Measurements from ENCODE around the gene PCDH9.

DNA sequence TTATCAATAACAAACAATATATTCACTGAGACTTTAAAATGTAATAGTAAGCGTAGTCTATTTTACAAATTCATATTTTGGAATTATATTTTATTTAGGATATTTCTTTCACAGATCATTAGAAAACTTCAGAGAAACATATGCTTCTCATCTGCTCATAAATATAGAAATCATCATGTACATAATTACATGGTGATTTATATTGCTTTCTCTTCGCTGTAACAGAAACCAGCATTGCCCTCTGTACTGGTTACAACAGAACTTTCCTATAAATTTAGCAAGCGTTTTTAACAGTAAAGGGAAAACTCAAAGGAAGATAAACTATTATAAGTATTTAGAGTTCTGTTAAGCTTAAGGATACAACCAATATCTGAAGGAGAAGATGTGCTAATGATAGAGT lies 672.8 kb downstream of the PCDH9 start:
- TF ChIP-seq, protein P1, sequence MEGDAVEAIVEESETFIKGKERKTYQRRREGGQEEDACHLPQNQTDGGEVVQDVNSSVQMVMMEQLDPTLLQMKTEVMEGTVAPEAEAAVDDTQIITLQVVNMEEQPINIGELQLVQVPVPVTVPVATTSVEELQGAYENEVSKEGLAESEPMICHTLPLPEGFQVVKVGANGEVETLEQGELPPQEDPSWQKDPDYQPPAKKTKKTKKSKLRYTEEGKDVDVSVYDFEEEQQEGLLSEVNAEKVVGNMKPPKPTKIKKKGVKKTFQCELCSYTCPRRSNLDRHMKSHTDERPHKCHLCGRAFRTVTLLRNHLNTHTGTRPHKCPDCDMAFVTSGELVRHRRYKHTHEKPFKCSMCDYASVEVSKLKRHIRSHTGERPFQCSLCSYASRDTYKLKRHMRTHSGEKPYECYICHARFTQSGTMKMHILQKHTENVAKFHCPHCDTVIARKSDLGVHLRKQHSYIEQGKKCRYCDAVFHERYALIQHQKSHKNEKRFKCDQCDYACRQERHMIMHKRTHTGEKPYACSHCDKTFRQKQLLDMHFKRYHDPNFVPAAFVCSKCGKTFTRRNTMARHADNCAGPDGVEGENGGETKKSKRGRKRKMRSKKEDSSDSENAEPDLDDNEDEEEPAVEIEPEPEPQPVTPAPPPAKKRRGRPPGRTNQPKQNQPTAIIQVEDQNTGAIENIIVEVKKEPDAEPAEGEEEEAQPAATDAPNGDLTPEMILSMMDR (IDR thresholded peaks at IDR 0.05; ENCODE audit: insufficient read depth, low read length): no peak
- TF ChIP-seq, protein P2, sequence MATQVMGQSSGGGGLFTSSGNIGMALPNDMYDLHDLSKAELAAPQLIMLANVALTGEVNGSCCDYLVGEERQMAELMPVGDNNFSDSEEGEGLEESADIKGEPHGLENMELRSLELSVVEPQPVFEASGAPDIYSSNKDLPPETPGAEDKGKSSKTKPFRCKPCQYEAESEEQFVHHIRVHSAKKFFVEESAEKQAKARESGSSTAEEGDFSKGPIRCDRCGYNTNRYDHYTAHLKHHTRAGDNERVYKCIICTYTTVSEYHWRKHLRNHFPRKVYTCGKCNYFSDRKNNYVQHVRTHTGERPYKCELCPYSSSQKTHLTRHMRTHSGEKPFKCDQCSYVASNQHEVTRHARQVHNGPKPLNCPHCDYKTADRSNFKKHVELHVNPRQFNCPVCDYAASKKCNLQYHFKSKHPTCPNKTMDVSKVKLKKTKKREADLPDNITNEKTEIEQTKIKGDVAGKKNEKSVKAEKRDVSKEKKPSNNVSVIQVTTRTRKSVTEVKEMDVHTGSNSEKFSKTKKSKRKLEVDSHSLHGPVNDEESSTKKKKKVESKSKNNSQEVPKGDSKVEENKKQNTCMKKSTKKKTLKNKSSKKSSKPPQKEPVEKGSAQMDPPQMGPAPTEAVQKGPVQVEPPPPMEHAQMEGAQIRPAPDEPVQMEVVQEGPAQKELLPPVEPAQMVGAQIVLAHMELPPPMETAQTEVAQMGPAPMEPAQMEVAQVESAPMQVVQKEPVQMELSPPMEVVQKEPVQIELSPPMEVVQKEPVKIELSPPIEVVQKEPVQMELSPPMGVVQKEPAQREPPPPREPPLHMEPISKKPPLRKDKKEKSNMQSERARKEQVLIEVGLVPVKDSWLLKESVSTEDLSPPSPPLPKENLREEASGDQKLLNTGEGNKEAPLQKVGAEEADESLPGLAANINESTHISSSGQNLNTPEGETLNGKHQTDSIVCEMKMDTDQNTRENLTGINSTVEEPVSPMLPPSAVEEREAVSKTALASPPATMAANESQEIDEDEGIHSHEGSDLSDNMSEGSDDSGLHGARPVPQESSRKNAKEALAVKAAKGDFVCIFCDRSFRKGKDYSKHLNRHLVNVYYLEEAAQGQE (IDR thresholded peaks at IDR 0.05; ENCODE audit: insufficient replicate concordance, low read depth): no peak
- TF ChIP-seq POLR2AphosphoS5 (IDR thresholded peaks at IDR 0.05; ENCODE audit: low read depth) (no peak), SPI1 (IDR thresholded peaks at IDR 0.05; ENCODE audit: borderline replicate concordance, low read depth) (no peak)
